ENCODE measurements around the gene MAPK6. TPM values are rescaled to one million over a fixed set of nuclear protein-coding genes. Genes with fewer than 3 reads are reported as not detected.

MAPK6 gene
- total RNA-seq, 1 donor from 2014 or later: 98.2 TPM

DNA sequence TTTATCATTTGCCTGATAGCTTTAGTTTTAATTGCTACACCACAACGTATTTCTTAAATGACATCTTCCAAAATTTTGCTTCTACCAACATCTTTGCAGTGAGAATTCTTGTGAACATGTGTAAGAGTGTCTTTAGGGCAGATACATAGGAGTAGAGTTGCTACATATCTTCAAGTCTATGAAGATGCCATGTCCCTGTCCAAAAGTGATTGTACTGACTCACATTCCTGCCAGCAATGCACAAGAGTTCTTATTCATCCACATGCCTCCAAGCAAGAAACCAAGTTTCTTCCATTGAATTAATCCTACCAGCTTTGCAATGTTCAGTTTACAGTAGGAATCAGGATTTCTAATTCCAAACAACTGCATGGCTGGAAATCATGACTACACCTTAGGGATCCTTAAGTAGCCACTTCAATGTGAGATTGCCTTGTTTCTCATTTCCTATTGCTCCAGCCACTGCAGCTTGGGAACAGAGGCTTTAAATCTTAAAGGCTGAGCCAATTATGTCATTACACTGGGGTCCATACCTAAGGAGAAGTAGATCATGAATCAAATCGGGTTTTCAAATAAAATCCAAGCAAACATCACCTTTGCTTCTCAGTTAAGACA lies 49.1 kb downstream of the MAPK6 start:
- H3K9me3 ChIP-seq (ENCODE audit: insufficient read depth, low read depth, low read length): no peaks in the 10 kb centered on the region
- H3K9me3 Mint-ChIP-seq (ENCODE audit: unreplicated experiment): no peaks in the 10 kb centered on the region
- H3K27ac Mint-ChIP-seq (ENCODE audit: unreplicated experiment): peak overlapping the region; percentile 22
- no peak overlapping the region for H3K27ac ChIP-seq (ENCODE audit: low read depth, low read length)
- H3K79me2 ChIP-seq (ENCODE audit: insufficient read depth, low read length): no peaks in the 10 kb centered on the region
- DNase-seq (ENCODE audit: low read depth): no peak
- no peaks in the 10 kb centered on the region for H4K20me1 ChIP-seq (ENCODE audit: insufficient read depth, low read length)
- no peak overlapping the region for H2AFZ ChIP-seq (ENCODE audit: low read depth, low read length)
- H3K9ac ChIP-seq (ENCODE audit: low read length): no peak overlapping the region
- peaks cover 12% of the 10 kb centered on the region for H3K4me1 Mint-ChIP-seq (ENCODE audit: low read depth, unreplicated experiment)
- no peak for FAIRE-seq
- peaks cover 15% of the 10 kb centered on the region for H3K36me3 Mint-ChIP-seq (ENCODE audit: low read depth, unreplicated experiment)
- H3K4me3 Mint-ChIP-seq (ENCODE audit: unreplicated experiment): no peak overlapping the region
- TF ChIP-seq, protein P1, sequence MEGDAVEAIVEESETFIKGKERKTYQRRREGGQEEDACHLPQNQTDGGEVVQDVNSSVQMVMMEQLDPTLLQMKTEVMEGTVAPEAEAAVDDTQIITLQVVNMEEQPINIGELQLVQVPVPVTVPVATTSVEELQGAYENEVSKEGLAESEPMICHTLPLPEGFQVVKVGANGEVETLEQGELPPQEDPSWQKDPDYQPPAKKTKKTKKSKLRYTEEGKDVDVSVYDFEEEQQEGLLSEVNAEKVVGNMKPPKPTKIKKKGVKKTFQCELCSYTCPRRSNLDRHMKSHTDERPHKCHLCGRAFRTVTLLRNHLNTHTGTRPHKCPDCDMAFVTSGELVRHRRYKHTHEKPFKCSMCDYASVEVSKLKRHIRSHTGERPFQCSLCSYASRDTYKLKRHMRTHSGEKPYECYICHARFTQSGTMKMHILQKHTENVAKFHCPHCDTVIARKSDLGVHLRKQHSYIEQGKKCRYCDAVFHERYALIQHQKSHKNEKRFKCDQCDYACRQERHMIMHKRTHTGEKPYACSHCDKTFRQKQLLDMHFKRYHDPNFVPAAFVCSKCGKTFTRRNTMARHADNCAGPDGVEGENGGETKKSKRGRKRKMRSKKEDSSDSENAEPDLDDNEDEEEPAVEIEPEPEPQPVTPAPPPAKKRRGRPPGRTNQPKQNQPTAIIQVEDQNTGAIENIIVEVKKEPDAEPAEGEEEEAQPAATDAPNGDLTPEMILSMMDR (IDR thresholded peaks at IDR 0.05; ENCODE audit: insufficient read depth, low read depth, low read length): no peak
- no peak for TF ChIP-seq EZH2 (IDR thresholded peaks at IDR 0.05; ENCODE audit: insufficient read depth, low read length)
- no peaks in the 10 kb centered on the region for H3K27me3 ChIP-seq (ENCODE audit: insufficient read depth, low read length)
- H3K4me1 ChIP-seq (ENCODE audit: insufficient read depth, low read length): no peaks in the 10 kb centered on the region
- peaks cover 5% of the 10 kb centered on the region for H3K36me3 ChIP-seq (ENCODE audit: insufficient read depth, low read length)
- no peaks in the 10 kb centered on the region for H3K27me3 Mint-ChIP-seq (ENCODE audit: low read depth, unreplicated experiment)
- H3K4me3 ChIP-seq (ENCODE audit: insufficient read depth, low read depth, low read length): no peak overlapping the region
- no peak overlapping the region for H3K4me2 ChIP-seq (ENCODE audit: low read length)

DNA sequence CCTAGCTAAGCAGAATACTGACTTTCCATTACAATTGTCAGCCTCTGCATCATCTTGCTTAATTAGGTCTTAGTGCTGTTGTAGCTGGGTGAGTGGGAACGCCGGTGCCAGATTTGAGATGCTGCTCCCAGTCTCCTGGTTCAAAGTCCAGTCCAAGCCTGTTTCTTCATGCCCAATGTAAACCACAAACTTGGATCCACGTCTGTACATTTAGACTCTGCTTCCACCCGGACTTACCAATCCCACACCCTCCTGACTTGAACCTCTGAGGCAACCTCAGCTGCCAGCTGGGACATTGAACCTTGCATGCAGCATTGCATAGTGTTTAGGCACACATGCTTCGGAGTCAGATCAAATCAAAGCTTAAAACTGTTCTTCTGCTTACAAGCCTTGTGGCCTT lies 50.5 kb downstream of the MAPK6 start:
- Histone ChIP-seq H3K9ac (ENCODE audit: low read length) (no peak overlapping the region), H3K27me3 (ENCODE audit: insufficient read depth, low read length) (no peaks in the 10 kb centered on the region), H3K4me2 (ENCODE audit: low read length) (no peak overlapping the region), H3K36me3 (ENCODE audit: insufficient read depth, low read length) (no peaks in the 10 kb centered on the region), H3K4me3 (ENCODE audit: insufficient read depth, low read depth, low read length) (no peak overlapping the region), H2AFZ (ENCODE audit: low read depth, low read length) (no peak overlapping the region), H3K4me1 (ENCODE audit: insufficient read depth, low read length) (no peaks in the 10 kb centered on the region), H4K20me1 (ENCODE audit: insufficient read depth, low read length) (no peaks in the 10 kb centered on the region), H3K79me2 (ENCODE audit: insufficient read depth, low read length) (no peaks in the 10 kb centered on the region), H3K9me3 (ENCODE audit: insufficient read depth, low read depth, low read length) (no peaks in the 10 kb centered on the region), H3K27ac (ENCODE audit: low read depth, low read length) (no peak overlapping the region)
- no peak overlapping the region for H3K27ac Mint-ChIP-seq (ENCODE audit: unreplicated experiment)
- H3K4me1 Mint-ChIP-seq (ENCODE audit: low read depth, unreplicated experiment): peaks cover 12% of the 10 kb centered on the region
- FAIRE-seq (no peak), DNase-seq (ENCODE audit: low read depth) (no peak)
- no peak overlapping the region for H3K4me3 Mint-ChIP-seq (ENCODE audit: unreplicated experiment)
- no peaks in the 10 kb centered on the region for H3K27me3 Mint-ChIP-seq (ENCODE audit: low read depth, unreplicated experiment)
- H3K36me3 Mint-ChIP-seq (ENCODE audit: low read depth, unreplicated experiment): peaks cover 9% of the 10 kb centered on the region
- no peaks in the 10 kb centered on the region for H3K9me3 Mint-ChIP-seq (ENCODE audit: unreplicated experiment)
- TF ChIP-seq EZH2 (IDR thresholded peaks at IDR 0.05; ENCODE audit: insufficient read depth, low read length): no peak
- TF ChIP-seq, protein P1 (IDR thresholded peaks at IDR 0.05; ENCODE audit: insufficient read depth, low read depth, low read length): no peak

DNA sequence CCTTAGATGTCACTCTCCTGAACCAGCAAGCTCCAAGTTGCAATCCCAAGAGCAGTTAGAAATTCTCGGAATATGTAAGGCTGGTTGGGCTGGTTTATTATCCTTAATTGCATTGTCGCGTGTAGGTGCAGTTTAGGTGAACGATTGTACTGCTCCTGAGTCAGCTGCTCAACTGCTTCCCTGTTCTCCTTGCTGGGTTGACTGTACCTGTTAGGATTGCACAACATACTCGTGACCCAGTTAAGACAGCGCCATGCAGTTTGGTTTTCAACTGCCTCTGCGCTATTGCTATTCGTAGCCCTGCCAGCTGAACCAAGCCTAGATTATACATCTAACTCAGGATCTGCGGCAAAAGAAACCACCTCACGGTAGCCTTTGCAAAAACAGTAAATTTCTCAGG lies 52.6 kb downstream of the MAPK6 start:
- Histone ChIP-seq H3K27me3 (ENCODE audit: insufficient read depth, low read length) (no peaks in the 10 kb centered on the region), H3K27ac (ENCODE audit: low read depth, low read length) (no peak overlapping the region), H3K36me3 (ENCODE audit: insufficient read depth, low read length) (no peaks in the 10 kb centered on the region), H3K9ac (ENCODE audit: low read length) (no peak overlapping the region), H3K4me3 (ENCODE audit: insufficient read depth, low read depth, low read length) (no peak overlapping the region), H3K4me2 (ENCODE audit: low read length) (no peak overlapping the region), H3K79me2 (ENCODE audit: insufficient read depth, low read length) (no peaks in the 10 kb centered on the region), H2AFZ (ENCODE audit: low read depth, low read length) (no peak overlapping the region), H4K20me1 (ENCODE audit: insufficient read depth, low read length) (no peaks in the 10 kb centered on the region), H3K4me1 (ENCODE audit: insufficient read depth, low read length) (peaks cover 2% of the 10 kb centered on the region), H3K9me3 (ENCODE audit: insufficient read depth, low read depth, low read length) (no peaks in the 10 kb centered on the region)
- Mint-ChIP-seq H3K36me3 (ENCODE audit: low read depth, unreplicated experiment) (peaks cover 3% of the 10 kb centered on the region), H3K4me1 (ENCODE audit: low read depth, unreplicated experiment) (peaks cover 15% of the 10 kb centered on the region), H3K27ac (ENCODE audit: unreplicated experiment) (no peak overlapping the region), H3K4me3 (ENCODE audit: unreplicated experiment) (no peak overlapping the region), H3K9me3 (ENCODE audit: unreplicated experiment) (no peaks in the 10 kb centered on the region), H3K27me3 (ENCODE audit: low read depth, unreplicated experiment) (no peaks in the 10 kb centered on the region)
- DNase-seq (ENCODE audit: low read depth) (no peak), FAIRE-seq (no peak)
- TF ChIP-seq, protein P1 (IDR thresholded peaks at IDR 0.05; ENCODE audit: insufficient read depth, low read depth, low read length): no peak
- TF ChIP-seq EZH2 (IDR thresholded peaks at IDR 0.05; ENCODE audit: insufficient read depth, low read length): no peak
